GM18498 (cell line): ENCODE results near the gene DDX31.
"Not testable (repeated sequence)": the region's sequence is repeated elsewhere in the genome, so short reads cannot be mapped to it uniquely, and the experiment has no call there.

Source experiments
- ATAC-seq: cut with Tn5 transposase; IDR thresholded peaks from one replicate; pipeline ENCODE4 v1.9.1; 2021; ENCODE audit warnings: mild to moderate bottlenecking, moderate library complexity; ENCODE audit not compliant: unreplicated experiment

Gene DDX31

GRCh38 chr9:132582786-132583583, 86.8 kb downstream of the DDX31 start:
- ATAC-seq = no peak

GRCh38 chr9:132582276-132582785, 87.5 kb downstream of the DDX31 start, which contains the start of gene BARHL1:
TSS of gene BARHL1 (plus strand) at chr9:132582606. CDS start at chr9:132582798, 192 bp downstream.
- ATAC-seq = no peak

- ATAC-seq = no peak
Observed at GRCh38 chr9:132579427-132579798, 90.4 kb downstream of the DDX31 start.

GRCh38 chr9:132578367-132578932, 91.3 kb downstream of the DDX31 start:
- ATAC-seq = no peak

GRCh38 chr9:132577119-132577518, 92.7 kb downstream of the DDX31 start:
- ATAC-seq = no peak

GRCh38 chr9:132575811-132576210, 94.0 kb downstream of the DDX31 start:
- ATAC-seq = no peak

GRCh38 chr9:132575005-132575609, 94.7 kb downstream of the DDX31 start:
- ATAC-seq = no peak

- no peak for ATAC-seq
Observed at GRCh38 chr9:132572921-132573320, 96.9 kb downstream of the DDX31 start.

GRCh38 chr9:132571806-132572600, 97.8 kb downstream of the DDX31 start:
- no peak for ATAC-seq

- ATAC-seq = not testable (repeated sequence)
Observed at GRCh38 chr9:132568787-132569186, 101.0 kb downstream of the DDX31 start.

- ATAC-seq = no peak
Observed at GRCh38 chr9:132564526-132564925, 105.3 kb downstream of the DDX31 start.

GRCh38 chr9:132562306-132562573, 107.5 kb downstream of the DDX31 start:
- ATAC-seq = no peak

- no peak for ATAC-seq
Observed at GRCh38 chr9:132560616-132561202, 109.1 kb downstream of the DDX31 start.

- no peak for ATAC-seq
Observed at GRCh38 chr9:132559711-132560110, 110.1 kb downstream of the DDX31 start.

GRCh38 chr9:132557159-132557558, 112.6 kb downstream of the DDX31 start:
- no peak for ATAC-seq

- no peak for ATAC-seq
Observed at GRCh38 chr9:132556714-132557113, 113.1 kb downstream of the DDX31 start.

- no peak for ATAC-seq
Observed at GRCh38 chr9:132556235-132556634, 113.5 kb downstream of the DDX31 start.

GRCh38 chr9:132555528-132555927, 114.3 kb downstream of the DDX31 start:
- ATAC-seq = no peak

- ATAC-seq = no peak
Observed at GRCh38 chr9:132554755-132555154, 115.0 kb downstream of the DDX31 start.

GRCh38 chr9:132552041-132552440, 117.7 kb downstream of the DDX31 start:
- no peak for ATAC-seq

- no peak for ATAC-seq
Observed at GRCh38 chr9:132551556-132551955, 118.2 kb downstream of the DDX31 start.
